HG03442 (cell line): Measurements from ENCODE around the gene RTL5.

Source experiments
- ATAC-seq: cut with Tn5 transposase; IDR thresholded peaks from one replicate; pipeline ENCODE4 v1.9.1; 2021; ENCODE audit warnings: mild to moderate bottlenecking, moderate library complexity; ENCODE audit not compliant: unreplicated experiment

RTL5 gene

GRCh38 chrX:72079607-72080006 lies 52.1 kb downstream of the RTL5 start:
- no peak for ATAC-seq

GRCh38 chrX:72078411-72078810 lies 53.3 kb downstream of the RTL5 start:
- ATAC-seq = no peak
